Endometrial microvascular endothelial cells (primary cell): Measurements from ENCODE around the gene GPRC5C. TPM values are rescaled to one million over a fixed set of nuclear protein-coding genes. Genes with fewer than 3 reads are reported as not detected.
"Not testable (repeated sequence)": the region's sequence is repeated elsewhere in the genome, so short reads cannot be mapped to it uniquely, and the experiment has no call there.

Source experiments
- in situ Hi-C: cut with HindIII; loops from 2 replicates; pipeline ENCODE4 v1.10.0; 2017; ENCODE audit warnings: low sequenced_read_pairs, low pct_unique_long_range_greater_than_20kb; ENCODE audit errors: inconsistent ontology term
- total RNA-seq: library from RNA; depleted of rRNA; stranded (reverse); fragments of >200 nt; gene quantifications from one replicate; pipeline ENCODE4 v1.2.3, GENCODE V29; 2015; ENCODE audit errors: inconsistent ontology term

Gene GPRC5C
- total RNA-seq, 1 donor from 2014 or later: not detected

- in situ Hi-C loops: no loop called here
Observed at GRCh38 chr17:74403512-74404137, 28.3 kb upstream of the GPRC5C start.

- in situ Hi-C loops: no loop called here
Observed at GRCh38 chr17:74404218-74404617, 27.7 kb upstream of the GPRC5C start.

- in situ Hi-C loops: no loop called here
Observed at GRCh38 chr17:74404789-74405188, 27.1 kb upstream of the GPRC5C start.

DNA sequence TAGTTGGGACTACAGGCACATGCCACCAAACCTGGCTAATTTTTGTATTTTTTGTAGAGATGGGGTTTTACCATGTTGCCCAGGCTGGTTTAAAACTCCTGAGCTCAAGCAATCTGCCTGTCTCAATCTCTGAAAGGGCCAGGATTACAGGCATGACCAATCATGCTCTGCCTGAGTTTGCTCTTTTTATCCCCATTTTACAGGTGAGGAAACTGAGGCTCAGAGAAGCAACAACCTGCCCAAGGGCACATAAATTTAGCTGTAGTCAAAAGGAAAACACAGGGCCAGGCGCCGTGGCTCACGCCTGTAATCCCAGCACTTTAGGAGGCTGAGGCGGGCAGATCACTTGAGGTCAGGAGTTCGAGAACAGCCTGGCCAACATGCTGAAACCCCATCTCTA is 26.6 kb upstream of the GPRC5C start:
- in situ Hi-C loops: not testable (repeated sequence)

- in situ Hi-C loops: no loop called here
Observed at GRCh38 chr17:74407384-74407783, 24.5 kb upstream of the GPRC5C start.

GRCh38 chr17:74408262-74408661 is 23.6 kb upstream of the GPRC5C start:
- in situ Hi-C loops: no loop called here

DNA sequence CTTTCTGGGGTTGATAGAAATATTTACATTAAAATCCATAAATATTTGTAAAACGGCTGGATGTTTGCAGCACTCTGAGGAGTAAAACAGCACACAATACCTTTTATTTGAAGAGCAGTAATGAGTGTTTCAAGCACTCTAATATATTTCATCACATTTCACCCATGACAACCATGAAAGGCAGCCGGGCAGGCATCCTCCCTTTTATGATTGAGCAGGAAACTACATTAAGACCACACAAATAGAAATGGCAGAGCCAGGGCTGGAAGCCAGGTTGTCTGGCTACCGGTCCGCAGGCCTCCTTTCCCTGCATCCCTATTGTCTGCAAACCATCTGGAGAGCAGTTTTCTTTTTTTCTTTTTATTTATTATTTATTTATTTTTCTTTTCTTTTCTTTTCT is 23.1 kb upstream of the GPRC5C start:
- in situ Hi-C loops: no loop called here

- in situ Hi-C loops: no loop called here
Observed at GRCh38 chr17:74410001-74410443, 21.9 kb upstream of the GPRC5C start.

- in situ Hi-C loops: no loop called here
Observed at GRCh38 chr17:74412581-74412980, 19.3 kb upstream of the GPRC5C start.

- in situ Hi-C loops: no loop called here
Observed at GRCh38 chr17:74413491-74413890, 18.4 kb upstream of the GPRC5C start.

- in situ Hi-C loops: no loop called here
Observed at GRCh38 chr17:74414510-74414909, 17.4 kb upstream of the GPRC5C start.

DNA sequence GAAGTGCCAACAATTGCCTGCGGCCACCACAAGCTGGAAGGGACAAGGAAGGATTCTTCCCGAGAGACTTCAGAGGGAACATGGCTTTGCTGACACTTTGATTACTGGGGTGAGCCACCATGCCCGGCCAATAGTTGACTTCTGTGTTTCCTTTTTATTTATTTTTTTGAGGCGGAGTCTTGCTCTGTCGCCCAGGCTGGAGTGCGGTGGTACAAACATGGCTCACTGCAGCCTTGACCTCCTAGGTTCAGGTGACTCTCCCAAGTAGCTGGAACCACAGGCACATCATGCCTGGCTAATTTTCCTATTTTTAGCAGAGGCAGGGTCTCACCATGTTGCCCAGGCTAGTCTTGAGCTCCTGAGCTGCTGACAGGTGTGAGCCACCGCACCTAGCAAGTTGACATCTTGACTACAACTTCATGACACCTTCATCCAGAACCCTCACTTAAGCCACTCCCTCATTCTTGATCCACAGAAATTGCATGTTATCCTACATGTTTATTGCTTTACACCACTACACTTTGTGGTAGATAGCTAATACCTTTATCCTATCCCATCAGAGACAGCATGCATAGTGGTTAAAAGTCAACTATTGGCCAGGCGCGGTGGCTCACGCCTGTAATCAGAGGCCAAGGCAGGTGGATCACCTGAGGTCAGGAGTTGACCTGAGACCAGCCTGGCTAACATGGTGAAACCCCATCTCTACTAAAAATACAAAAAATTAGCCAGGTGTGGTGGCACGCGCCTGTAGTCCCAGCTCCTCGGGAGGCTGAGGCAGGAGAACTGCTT is 16.1 kb upstream of the GPRC5C start:
- in situ Hi-C loops: no loop called here

GRCh38 chr17:74417178-74418045 is 14.5 kb upstream of the GPRC5C start:
- in situ Hi-C loops: no loop called here

DNA sequence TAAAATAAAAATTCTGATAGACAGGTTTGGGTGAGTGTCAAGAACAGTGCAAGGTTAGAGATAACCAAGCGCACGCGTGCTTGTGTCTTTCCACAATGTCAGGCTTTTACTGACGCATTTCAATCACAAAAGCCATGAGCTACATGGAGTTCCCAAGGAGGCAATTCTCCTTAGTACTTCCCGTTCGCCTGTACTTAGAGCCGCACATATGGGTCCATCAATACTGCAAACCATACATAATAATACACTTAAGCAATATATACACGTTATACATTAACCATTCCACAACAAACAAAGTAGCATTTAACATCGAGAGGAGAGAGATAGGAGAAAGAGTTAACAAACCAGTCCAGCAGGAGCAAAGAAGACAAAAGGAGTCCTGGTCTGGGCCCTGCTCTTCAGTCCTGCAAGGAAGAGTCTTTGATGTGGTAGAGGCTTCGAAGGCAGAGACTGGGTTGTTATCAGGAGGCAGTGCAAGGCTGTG is 11.9 kb upstream of the GPRC5C start:
- in situ Hi-C loops: no loop called here

- in situ Hi-C loops: no loop called here
Observed at GRCh38 chr17:74424117-74424516, 7.8 kb upstream of the GPRC5C start.

DNA sequence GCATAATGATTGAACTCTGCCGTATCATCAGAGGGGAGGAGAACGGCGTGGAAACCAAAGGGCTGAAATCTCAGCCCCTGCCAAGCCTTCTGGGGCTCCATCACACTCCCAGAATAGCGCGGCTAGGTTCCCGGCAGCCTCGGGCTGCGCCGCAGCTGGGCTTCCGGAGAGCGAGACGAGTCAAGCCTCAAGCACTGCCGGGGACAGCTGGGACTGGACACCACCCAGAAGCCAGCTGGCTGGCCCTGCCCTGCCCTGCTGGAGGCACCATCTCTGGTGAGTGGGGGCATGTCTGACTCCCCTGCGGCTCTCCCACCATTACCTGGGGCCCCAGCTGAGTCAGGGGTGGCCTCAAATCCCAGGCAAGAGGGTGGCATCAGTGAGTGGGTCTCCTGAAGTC is 7.2 kb upstream of the GPRC5C start:
- in situ Hi-C loops: no loop called here

- in situ Hi-C loops: no loop called here
Observed at GRCh38 chr17:74426551-74427047, 5.3 kb upstream of the GPRC5C start.

DNA sequence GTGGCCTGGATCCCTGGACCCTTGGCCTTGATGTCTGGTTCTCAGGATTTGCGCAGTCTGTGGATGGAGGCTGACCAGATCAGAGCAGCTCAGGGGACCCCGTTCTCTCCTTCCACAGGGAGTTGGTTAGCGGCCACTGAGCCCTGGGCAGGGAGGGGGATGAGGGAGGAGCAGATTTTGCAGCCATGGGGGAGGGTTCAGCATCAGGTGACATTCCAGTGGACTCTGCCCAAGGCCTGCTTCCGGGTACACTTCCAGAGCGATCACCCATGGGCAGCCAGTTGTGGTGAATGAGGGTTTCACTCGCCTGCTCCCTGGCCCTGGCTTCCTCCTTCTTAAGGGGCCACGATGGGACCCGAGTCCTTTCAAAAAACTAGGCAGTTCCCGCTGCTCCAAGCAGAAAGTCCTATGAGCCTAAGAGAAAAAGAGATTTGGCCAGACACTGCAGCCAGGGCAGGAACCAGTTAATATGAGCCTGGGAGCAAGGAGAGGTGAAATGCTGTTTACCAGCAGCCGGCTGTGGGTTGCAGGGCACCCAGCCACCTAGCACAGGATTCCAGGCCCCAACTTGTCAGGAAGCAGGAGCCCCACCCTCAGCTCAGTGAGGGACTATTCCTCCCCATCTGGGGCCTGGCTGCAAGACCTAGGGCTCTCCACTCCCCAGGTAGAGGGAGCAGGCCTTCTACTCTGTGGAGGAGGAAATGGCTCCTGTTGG is 4.7 kb upstream of the GPRC5C start:
- in situ Hi-C loops: no loop called here

DNA sequence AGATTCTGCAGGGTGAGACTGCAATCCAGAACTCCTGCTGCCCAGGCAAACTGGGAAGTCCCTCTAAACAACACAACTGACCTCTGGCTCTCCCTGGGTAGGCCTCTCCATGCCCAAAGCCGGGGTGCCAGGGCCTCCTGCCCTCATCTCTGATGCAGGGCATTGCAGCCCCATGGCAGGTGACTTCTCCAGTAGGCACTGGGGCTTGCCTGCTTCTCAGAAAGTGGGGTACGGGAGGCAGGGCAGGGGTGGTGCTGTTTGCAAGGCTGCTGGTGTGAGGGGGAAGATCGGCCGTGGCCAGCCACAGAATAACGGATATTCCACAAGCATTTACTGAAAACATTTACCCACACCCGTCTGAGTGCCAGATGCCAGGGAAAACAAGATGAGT is 4.1 kb upstream of the GPRC5C start:
- in situ Hi-C loops: no loop called here
